Hematopoietic multipotent progenitor cell treated with erythropoietin and hydrocortisone succinate and interleukin-3 and kit ligand, for 8 days (in vitro differentiated cells): ENCODE measurements around the gene FRS3.
"Not testable (repeated sequence)": the region's sequence is repeated elsewhere in the genome, so short reads cannot be mapped to it uniquely, and the experiment has no call there.

Experiments
- DNase-seq: peaks from one replicate; pipeline ENCODE4 v3.0.0-alpha.2; 2015

The FRS3 gene

GRCh38 chr6:41767112-41767833 lies 12.4 kb downstream of the FRS3 start:
- DNase-seq, result peak; percentile 87

GRCh38 chr6:41766043-41766664 lies 13.5 kb downstream of the FRS3 start:
- not testable (repeated sequence) for DNase-seq

- DNase-seq, result no peak
These were observed 16.2 kb downstream of the FRS3 start for GRCh38 chr6:41763470-41763869.

GRCh38 chr6:41759905-41760579 lies 19.7 kb downstream of the FRS3 start:
- DNase-seq, result no peak

- no peak for DNase-seq
These were observed 20.4 kb downstream of the FRS3 start for GRCh38 chr6:41759106-41759904.

GRCh38 chr6:41758641-41759035 lies 21.1 kb downstream of the FRS3 start:
- DNase-seq, result no peak

GRCh38 chr6:41757931-41758640 lies 21.6 kb downstream of the FRS3 start:
- DNase-seq, result no peak

- no peak for DNase-seq
These were observed 22.4 kb downstream of the FRS3 start for GRCh38 chr6:41757271-41757670.

- DNase-seq, result no peak
These were observed 23.3 kb downstream of the FRS3 start for GRCh38 chr6:41756354-41756753.

GRCh38 chr6:41755895-41756294 lies 23.8 kb downstream of the FRS3 start:
- no peak for DNase-seq

GRCh38 chr6:41750374-41750773 lies 29.3 kb downstream of the FRS3 start:
- DNase-seq, result no peak

- DNase-seq, result no peak
These were observed 31.2 kb downstream of the FRS3 start for GRCh38 chr6:41748542-41748941.

- no peak for DNase-seq
These were observed 31.6 kb downstream of the FRS3 start for GRCh38 chr6:41748102-41748477.

- no peak for DNase-seq
These were observed 32.2 kb downstream of the FRS3 start, which contains the start of gene PGC for GRCh38 chr6:41747256-41748101. Gene PGC (minus strand): TSS chr6:41747397. CDS start chr6:41747334, 63 bp downstream.

- no peak for DNase-seq
These were observed 33.6 kb downstream of the FRS3 start for GRCh38 chr6:41746107-41746506.

- DNase-seq, result no peak
These were observed 35.4 kb downstream of the FRS3 start for GRCh38 chr6:41744236-41744787.

GRCh38 chr6:41743406-41744235 lies 36.1 kb downstream of the FRS3 start:
- no peak for DNase-seq

- no peak for DNase-seq
These were observed 37.8 kb downstream of the FRS3 start for GRCh38 chr6:41741625-41742490.
